LoVo (cell line): ENCODE results near the gene PLEKHD1.
A peak's percentile ranks its signal among the peaks of the same experiment; 100 is the strongest.

Experiments used
- DNase-seq: peaks from one replicate; pipeline ENCODE4 v3.0.0-alpha.2; 2016; ENCODE audit warnings: low spot score

Gene PLEKHD1

DNA sequence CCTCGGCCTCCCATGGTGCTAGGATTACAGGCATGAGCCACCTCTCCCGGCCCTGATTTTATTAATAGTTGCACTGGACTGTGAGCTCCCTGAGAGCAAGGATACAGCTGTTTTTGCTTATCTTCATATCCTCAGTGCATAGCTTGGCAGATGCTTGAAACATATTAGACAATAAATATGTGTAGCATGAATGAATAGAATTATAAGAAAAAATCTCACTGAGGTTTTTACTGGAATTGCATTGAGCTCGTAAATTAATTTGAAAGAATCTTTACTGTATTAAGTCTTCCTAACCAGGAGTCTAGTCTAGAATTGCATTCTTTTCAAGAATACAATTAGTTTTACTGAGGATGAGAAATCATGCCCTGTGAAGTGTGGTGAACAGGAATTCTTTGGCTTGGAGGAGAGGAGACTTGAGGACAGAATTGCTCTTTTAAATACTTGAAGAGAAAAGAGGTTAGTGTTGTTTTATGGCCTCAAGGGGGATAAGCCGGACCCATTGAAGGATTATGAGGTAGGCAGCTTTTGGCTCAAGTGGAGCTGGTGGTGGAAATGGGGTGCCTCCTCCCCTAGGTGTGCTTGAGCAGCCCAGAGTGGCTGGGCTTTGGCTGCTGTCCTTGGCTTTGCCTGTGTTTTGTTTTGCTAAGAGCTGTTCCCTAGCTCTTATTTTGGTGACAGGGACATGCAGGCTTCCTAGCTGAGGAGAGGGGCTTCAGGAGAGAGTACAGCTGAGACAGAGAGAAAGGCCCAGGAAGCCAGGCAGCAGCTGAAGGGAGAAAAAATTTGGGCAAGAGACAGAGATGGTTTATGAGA, 34.0 kb downstream of the PLEKHD1 start:
- no peak for DNase-seq

- peak; percentile 32 for DNase-seq
These were observed 34.9 kb downstream of the PLEKHD1 start for GRCh38 chr14:69519204-69520100.

DNA sequence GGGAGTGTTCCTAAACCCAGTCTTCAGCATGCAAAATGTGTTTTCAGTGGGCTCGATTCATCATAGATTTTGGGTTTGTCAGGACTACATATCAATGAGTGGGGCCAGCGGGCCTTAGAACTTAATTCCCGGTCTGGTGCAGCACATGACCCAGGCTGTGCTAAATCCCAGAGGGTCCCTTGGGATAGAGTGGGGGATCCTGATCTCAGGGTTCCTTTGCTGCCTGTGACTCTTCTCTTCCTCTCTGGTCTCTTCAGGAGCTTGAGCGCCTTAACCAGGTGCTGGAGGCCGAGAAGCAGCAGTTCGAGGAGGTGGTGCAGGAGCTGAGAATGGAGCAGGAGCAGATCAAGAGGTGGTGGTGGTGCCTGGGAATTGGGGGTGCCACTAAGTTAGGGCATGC, 37.5 kb downstream of the PLEKHD1 start:
- DNase-seq: no peak

DNA sequence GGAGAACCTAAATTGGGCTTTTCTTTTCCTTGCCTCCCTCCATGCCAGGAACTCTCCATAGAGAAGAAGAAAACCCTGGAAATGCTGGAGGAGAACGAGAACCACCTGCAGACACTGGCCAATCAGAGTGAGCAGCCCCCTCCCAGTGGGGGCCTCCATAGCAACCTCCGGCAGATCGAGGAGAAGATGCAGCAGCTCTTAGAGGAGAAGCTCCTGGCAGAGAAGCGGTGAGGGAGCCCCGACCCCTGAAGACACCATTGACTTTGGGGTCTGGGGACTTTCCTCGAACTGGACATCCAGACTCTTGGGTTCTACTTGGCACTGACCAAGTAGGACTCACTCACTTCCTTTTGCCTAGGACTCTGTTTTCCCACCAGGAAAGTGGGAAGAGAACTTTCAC, 41.4 kb downstream of the PLEKHD1 start:
- no peak for DNase-seq

DNA sequence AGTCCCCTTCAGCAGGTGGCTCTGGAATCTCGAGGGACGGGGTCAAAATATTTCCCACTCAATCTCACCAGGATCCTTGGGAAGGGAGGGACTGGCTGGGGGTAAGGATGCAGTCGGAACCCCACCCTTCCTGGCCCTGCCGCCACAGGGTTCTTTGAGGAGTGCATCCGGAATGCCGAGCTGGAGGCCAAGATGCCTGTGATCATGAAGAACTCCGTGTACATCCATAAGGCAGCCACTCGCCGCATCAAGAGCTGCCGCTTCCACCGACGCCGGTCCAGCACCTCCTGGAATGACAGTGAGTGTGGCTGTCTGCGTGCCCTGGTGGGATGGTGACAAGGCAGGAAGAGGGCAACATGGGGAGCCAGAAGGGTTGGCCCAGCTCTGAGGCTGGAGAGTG, 43.1 kb downstream of the PLEKHD1 start:
- DNase-seq: no peak

DNA sequence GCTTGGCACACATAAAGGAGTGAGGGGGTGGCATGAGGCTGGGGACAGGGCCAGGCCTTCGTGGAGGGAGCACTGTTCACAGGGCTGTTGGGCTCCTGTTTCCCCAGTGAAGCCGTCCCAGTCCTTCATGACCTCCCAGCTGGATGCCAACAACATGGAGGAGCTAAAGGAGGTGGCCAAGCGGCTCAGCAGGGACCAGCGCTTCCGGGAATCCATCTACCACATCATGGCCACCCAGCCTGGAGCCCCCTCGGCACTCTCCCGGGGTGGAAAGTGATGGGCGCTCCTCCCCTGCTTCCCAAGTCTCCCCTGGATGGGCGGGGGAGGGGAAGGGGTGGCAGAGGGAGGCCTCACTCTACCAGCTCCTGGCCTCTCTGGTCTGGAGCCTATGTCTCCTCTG, 43.6 kb downstream of the PLEKHD1 start:
- no peak for DNase-seq

- no peak for DNase-seq
These were observed 44.4 kb downstream of the PLEKHD1 start for GRCh38 chr14:69528930-69529329.

DNA sequence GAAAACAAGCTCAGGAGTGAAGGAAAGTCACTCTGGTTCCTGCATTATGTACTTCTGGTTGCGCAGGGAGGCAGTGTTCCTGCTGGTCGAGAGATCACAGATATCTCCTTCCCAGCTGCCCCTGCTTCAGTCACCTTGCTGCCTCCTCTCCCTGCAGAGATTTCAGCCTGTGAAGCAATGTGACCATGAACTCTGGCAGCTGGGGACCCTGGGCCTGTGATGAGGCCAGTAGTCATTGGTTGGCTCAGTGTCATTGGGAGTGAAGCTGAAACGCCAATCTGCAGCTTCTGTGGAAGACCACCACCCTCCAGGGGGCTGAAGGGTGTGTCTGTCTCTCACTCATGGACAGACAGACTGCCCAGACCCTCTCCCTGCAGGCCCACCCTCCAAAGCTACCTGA, 45.0 kb downstream of the PLEKHD1 start:
- DNase-seq: no peak

DNA sequence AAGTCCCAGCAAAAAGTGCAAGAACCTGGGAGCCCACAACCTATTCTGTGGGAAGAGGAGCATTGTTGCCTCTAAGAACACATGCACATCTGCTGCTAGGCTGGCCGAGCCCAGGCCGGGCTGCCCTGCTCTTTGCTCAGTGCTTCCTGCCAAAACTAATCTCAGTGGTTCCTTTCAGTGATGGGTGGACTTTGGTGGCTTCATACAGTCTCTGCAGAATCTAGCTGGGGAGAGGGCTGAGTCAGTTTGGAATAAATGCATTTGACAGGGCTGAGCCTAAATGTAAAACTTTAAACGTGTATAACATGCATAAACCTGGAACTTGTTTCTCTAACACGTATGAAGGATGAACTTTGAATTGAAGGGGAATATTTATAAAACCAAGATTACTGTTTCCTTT, 45.6 kb downstream of the PLEKHD1 start:
- DNase-seq: no peak

DNA sequence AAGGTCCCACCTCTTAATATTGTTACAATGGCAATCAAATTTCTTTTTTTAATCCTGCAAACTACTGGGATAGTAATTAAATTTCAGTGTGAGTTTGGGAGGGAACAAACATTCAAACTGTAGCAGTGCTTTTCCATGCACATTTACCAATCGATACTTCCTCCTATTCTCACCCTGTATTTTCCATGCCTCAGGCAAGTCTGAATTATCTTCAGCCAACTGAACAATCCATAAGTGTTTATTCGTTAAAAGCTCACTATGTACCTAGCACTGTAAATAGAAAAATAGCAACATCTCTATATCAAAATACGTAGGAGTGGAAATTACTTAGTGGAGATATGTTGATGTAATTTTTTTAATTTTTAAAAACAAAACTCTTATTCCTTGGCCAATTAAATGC, 46.6 kb downstream of the PLEKHD1 start:
- no peak for DNase-seq

GRCh38 chr14:69532561-69533340, 48.2 kb downstream of the PLEKHD1 start:
- no peak for DNase-seq

GRCh38 chr14:69535230-69535848, 50.8 kb downstream of the PLEKHD1 start:
- peak; percentile 49 for DNase-seq

DNA sequence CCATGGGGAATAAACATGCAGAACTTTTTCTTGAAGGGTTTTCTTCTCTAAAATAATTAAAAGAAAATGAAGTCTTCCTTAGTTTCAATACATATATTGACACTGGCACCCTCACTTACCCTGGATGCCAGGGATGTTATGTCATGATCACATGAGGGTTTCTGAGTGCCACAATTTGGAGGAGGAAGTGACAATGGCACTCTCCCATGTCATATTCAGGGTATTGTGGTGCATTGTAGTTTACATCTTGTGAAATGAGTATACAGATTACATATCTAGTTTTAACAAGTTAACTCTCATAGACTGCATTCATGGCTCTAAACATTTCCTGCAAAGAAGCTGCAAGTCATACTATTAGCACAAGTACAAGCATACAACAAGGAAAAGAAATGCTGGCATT, 52.4 kb downstream of the PLEKHD1 start:
- DNase-seq: no peak

DNA sequence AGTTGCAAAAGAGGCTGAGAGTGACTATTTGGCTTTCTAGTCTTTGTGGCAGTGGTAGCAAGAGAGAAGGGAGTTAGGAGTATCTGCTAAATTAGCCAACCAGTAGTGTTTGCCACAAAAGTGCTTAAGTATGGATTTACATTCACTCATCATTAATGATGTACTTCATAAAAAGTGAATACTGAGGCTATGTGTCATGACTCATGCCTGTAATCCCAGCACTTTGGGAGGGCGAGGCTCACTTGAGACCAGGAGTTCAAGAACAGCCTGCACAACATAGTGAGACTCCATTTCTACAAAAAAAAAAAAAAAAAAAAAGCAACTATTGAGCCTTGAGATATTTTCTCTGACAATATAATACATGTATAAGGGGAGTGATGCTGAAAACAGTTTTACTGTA, 53.4 kb downstream of the PLEKHD1 start:
- no peak for DNase-seq

- no peak for DNase-seq
These were observed 54.2 kb downstream of the PLEKHD1 start for GRCh38 chr14:69538766-69539165.

DNA sequence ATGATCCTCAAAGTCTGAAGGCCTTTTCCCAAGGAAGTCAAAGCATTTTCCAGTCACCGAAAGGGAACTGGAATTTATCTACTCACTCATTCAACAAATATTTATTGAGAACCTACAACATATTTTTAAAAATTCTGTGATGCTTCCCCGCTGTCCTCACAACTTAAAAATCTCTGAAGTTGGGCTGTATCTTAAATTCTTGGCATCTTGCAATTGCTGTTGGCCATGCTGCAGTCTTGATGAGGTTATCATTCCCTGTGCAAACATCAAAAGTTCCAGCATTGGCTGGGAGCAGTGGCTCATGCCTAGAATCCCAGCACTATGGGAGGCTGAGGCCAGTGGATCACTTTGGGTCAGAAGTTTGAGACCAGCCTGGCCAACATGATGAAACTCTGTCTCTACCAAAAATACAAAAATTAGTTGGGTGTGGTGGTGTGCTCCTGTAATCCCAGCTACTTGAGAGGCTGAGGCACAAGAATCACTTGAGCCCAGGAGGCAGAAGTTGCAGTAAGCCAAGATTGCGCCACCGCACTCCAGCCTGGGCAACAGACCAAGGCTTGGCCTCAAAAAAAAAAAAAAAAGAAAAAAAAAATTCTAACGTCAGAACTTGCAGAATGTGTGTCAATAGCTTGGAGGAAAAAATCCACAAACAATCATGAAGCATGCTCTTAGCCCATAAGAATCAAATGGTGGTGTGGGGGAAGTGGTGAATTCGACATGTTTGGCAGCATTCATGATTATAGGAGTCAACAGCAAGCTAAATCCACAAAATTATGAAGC, 55.3 kb downstream of the PLEKHD1 start:
- DNase-seq: no peak

DNA sequence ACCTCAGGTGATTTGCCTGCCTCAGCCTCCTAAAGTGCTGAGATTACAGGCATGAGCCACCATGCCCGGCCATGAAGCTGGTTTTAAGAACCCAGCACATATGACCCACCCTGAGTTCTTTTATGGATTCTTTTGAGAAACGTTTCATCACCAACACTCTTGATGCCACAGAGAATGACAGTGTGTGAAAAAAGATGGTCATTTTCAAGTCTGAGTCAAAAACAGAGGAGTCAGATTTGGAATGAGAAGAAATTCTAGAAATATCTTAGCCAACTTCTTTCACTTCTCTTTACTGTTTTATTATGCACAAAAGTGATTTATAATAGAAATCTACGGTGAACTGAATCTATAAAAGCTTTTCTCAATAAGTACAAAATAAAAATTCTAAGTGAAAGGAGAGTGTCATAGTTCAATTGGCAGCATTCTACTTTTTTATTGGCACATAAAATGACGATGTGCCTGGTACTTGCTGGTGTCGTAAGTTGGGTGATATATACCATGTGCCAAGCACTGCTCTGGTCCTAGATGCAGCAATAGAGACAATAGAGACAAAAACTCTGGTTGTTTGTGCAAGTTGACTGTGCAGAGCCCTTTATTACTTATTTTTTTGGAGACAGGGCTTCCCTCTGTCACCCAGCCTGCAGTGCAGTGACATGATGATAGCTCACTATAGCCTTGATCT, 56.3 kb downstream of the PLEKHD1 start:
- DNase-seq: no peak

- DNase-seq: no peak
These were observed 57.8 kb downstream of the PLEKHD1 start for GRCh38 chr14:69542311-69542710.

GRCh38 chr14:69543341-69544115, 59.0 kb downstream of the PLEKHD1 start:
- peak; percentile 59 for DNase-seq
